ENCODE measurements around the gene GNB4. TPM values are rescaled to one million over a fixed set of nuclear protein-coding genes. Genes with fewer than 3 reads are reported as not detected.

GNB4 gene
- total RNA-seq, 6 donors from 2014 or later = 19.8 to 45.2 (median 28.6) TPM

DNA sequence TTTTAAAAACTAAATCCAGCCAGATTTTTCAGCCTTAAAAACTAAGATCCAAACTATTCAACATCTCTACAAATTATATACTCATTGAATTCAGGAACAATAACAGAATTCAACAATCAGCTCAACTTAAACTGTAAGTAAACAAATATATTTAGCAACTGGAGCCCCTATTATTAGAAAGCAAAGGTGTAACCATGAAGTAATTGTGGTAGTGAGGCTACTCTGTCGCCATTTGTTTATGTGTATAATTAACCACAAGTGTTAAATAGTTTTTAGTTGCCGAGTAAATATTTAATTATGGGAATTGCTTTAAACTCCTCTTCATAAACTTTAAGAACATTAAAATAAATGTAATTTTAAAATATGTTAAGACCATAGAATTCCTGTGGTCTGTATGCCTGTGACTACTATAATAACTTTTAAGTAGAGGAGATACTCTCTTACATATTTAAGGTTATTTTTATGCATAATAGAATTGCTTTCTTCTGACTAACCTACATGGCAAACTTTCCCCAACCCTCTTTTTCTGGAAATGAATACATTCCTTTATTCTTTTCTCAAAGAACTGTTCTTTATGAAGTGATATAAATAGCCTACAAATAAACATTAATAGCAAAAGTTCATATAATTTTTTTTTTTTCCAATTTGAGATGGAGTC, 52.6 kb downstream of the GNB4 start:
- Histone ChIP-seq H3K36me3 (peaks cover 5 to 60% (median 17%) of the 10 kb centered on the region in 4 donors), H3K4me1 (no peaks in the 10 kb centered on the region), H3K27me3 (no peaks in the 10 kb centered on the region), H3K4me3 (no peak overlapping the region), H3K9me3 (no peaks in the 10 kb centered on the region), H3K27ac (no peak overlapping the region)
- 80 to 85% methylated on average over 2 of the region's 2 CpGs for WGBS, 2 donors
- DNase-seq = no peak
- TF ChIP-seq EP300 (IDR thresholded peaks at IDR 0.05) = no peak
- no peak for ATAC-seq (ENCODE audit: low FRiP score in 2 of 2)

GRCh38 chr3:179391906-179392305, 59.4 kb downstream of the GNB4 start:
- Histone ChIP-seq H3K36me3 (peaks cover 7 to 81% (median 29%) of the 10 kb centered on the region in 4 donors), H3K27ac (peak overlapping the region in 1 of 4 donors; percentile 14), H3K4me3 (no peak overlapping the region), H3K9me3 (no peaks in the 10 kb centered on the region), H3K4me1 (no peaks in the 10 kb centered on the region), H3K27me3 (no peaks in the 10 kb centered on the region)
- DNase-seq (no peak), ATAC-seq (ENCODE audit: low FRiP score in 2 of 2) (no peak)
- WGBS, 2 donors = 84 to 87% methylated on average over 1 of the region's 1 CpG
- TF ChIP-seq EP300 (IDR thresholded peaks at IDR 0.05) (no peak), POLR2A (IDR thresholded peaks at IDR 0.05) (no peak), POLR2AphosphoS5 (IDR thresholded peaks at IDR 0.05) (no peak)
- TF ChIP-seq, protein P1, sequence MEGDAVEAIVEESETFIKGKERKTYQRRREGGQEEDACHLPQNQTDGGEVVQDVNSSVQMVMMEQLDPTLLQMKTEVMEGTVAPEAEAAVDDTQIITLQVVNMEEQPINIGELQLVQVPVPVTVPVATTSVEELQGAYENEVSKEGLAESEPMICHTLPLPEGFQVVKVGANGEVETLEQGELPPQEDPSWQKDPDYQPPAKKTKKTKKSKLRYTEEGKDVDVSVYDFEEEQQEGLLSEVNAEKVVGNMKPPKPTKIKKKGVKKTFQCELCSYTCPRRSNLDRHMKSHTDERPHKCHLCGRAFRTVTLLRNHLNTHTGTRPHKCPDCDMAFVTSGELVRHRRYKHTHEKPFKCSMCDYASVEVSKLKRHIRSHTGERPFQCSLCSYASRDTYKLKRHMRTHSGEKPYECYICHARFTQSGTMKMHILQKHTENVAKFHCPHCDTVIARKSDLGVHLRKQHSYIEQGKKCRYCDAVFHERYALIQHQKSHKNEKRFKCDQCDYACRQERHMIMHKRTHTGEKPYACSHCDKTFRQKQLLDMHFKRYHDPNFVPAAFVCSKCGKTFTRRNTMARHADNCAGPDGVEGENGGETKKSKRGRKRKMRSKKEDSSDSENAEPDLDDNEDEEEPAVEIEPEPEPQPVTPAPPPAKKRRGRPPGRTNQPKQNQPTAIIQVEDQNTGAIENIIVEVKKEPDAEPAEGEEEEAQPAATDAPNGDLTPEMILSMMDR (IDR thresholded peaks at IDR 0.05) = no peak

GRCh38 chr3:179376474-179376873, 74.8 kb downstream of the GNB4 start:
- Histone ChIP-seq H3K36me3 (peaks cover 9 to 72% (median 39%) of the 10 kb centered on the region in 4 donors), H3K4me1 (no peaks in the 10 kb centered on the region), H3K9me3 (no peaks in the 10 kb centered on the region), H3K4me3 (no peak overlapping the region), H3K27me3 (no peaks in the 10 kb centered on the region), H3K27ac (no peak overlapping the region)
- no peak for ATAC-seq (ENCODE audit: low FRiP score in 2 of 2)
- 94 to 100% methylated on average over 1 of the region's 1 CpG for WGBS, 2 donors
- no peak for DNase-seq
- no peak for TF ChIP-seq POLR2AphosphoS5 (IDR thresholded peaks at IDR 0.05)

GRCh38 chr3:179375091-179375999, 75.9 kb downstream of the GNB4 start:
- no peak overlapping the region for H3K27ac ChIP-seq
- DNase-seq (no peak), ATAC-seq (ENCODE audit: low FRiP score in 2 of 2) (no peak)
- peaks cover 9 to 69% (median 33%) of the 10 kb centered on the region in 4 donors for H3K36me3 ChIP-seq
- H3K9me3 ChIP-seq = no peaks in the 10 kb centered on the region
- no peak overlapping the region for H3K4me3 ChIP-seq
- no peak for TF ChIP-seq EP300 (IDR thresholded peaks at IDR 0.05)
- TF ChIP-seq, protein P1 (IDR thresholded peaks at IDR 0.05) = no peak
- TF ChIP-seq POLR2A (IDR thresholded peaks at IDR 0.05) = no peak
- TF ChIP-seq POLR2AphosphoS5 (IDR thresholded peaks at IDR 0.05) = no peak
- H3K27me3 ChIP-seq = no peaks in the 10 kb centered on the region
- 89 to 96% methylated on average over 12 of the region's 12 CpGs for WGBS, 2 donors
- H3K4me1 ChIP-seq = no peaks in the 10 kb centered on the region

DNA sequence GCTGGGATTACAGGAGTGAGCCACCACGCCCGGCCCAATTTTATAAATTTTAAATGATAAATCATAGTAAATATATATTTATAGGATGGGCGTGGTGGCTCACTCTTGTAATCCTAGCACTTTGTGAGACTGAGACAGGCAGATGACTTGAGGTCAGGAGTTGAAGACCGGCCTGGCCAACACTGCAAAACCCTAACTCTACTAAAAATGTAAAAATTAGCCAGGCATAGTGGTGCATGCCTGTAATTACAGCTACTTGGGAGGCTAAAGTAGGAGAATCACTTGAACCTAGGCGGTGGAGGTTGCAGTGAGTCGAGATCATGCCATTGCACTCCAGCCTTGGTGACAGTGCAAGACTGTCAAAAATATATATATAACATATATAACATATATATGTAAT, 77.3 kb downstream of the GNB4 start:
- DNase-seq = no peak
- Histone ChIP-seq H3K4me1 (no peaks in the 10 kb centered on the region), H3K36me3 (peaks cover 7 to 62% (median 25%) of the 10 kb centered on the region in 4 donors), H3K9me3 (no peaks in the 10 kb centered on the region), H3K27ac (no peak overlapping the region), H3K4me3 (no peak overlapping the region), H3K27me3 (no peaks in the 10 kb centered on the region)
- WGBS, 2 donors = 96 to 97% methylated on average over 6 of the region's 6 CpGs
- ATAC-seq (ENCODE audit: low FRiP score in 2 of 2) = no peak
- TF ChIP-seq POLR2A (IDR thresholded peaks at IDR 0.05) = no peak
- TF ChIP-seq, protein P1 (IDR thresholded peaks at IDR 0.05) = no peak
- no peak for TF ChIP-seq POLR2AphosphoS5 (IDR thresholded peaks at IDR 0.05)
- TF ChIP-seq EP300 (IDR thresholded peaks at IDR 0.05) = no peak
